ENCODE results near the gene ZFP64. TPM values are rescaled to one million over a fixed set of nuclear protein-coding genes. Genes with fewer than 3 reads are reported as not detected.

ZFP64 gene
- total and polyA plus RNA-seq, 2 donors from 2014 or later, result 7.1 to 14.6 TPM

- no peak overlapping the region for H3K4me3 ChIP-seq (ENCODE audit: low read length in 3 of 3)
- H3K9ac ChIP-seq (ENCODE audit: low read length in 3 of 3), result no peak overlapping the region
- no peak for FAIRE-seq
- H3K27me3 ChIP-seq (ENCODE audit: control insufficient read depth, insufficient read depth, low read length), result no peaks in the 10 kb centered on the region
- no peak for DNase-seq
- H3K9me3 ChIP-seq (ENCODE audit: control insufficient read depth in 2 of 3, insufficient read depth in 1 of 3, low read length in 3 of 3), result peaks cover 0 to 3% (median 0%) of the 10 kb centered on the region in 3 donors
- peaks cover 11 to 32% (median 19%) of the 10 kb centered on the region in 3 donors for H3K36me3 ChIP-seq (ENCODE audit: control insufficient read depth in 2 of 3, insufficient read depth in 3 of 3, low read length in 3 of 3)
- TF ChIP-seq CTCF (IDR thresholded peaks at IDR 0.05; ENCODE audit: borderline replicate concordance, extremely low read depth, insufficient read depth), result no peak
- no peaks in the 10 kb centered on the region for H3K4me1 ChIP-seq (ENCODE audit: control insufficient read depth in 2 of 3, insufficient read depth in 2 of 3, low read depth in 1 of 3, low read length in 3 of 3)
- no peak overlapping the region for H3K27ac ChIP-seq (ENCODE audit: low read depth in 2 of 2, low read length in 2 of 2)
- intact Hi-C loops (cut with DNase I), result no loop called here
Measured at GRCh38 chr20:52160049-52160570, 31.5 kb downstream of the ZFP64 start.

GRCh38 chr20:52154575-52154974, 37.0 kb downstream of the ZFP64 start:
- intact Hi-C loops (cut with DNase I), result no loop called here
- no peak for TF ChIP-seq CTCF (IDR thresholded peaks at IDR 0.05; ENCODE audit: borderline replicate concordance, extremely low read depth, insufficient read depth)
- DNase-seq, result no peak

GRCh38 chr20:52153896-52154295, 37.7 kb downstream of the ZFP64 start:
- FAIRE-seq (no peak), DNase-seq (no peak)
- Histone ChIP-seq H3K4me1 (ENCODE audit: control insufficient read depth in 2 of 3, insufficient read depth in 2 of 3, low read depth in 1 of 3, low read length in 3 of 3) (no peaks in the 10 kb centered on the region), H3K9me3 (ENCODE audit: control insufficient read depth in 2 of 3, insufficient read depth in 1 of 3, low read length in 3 of 3) (peaks cover 0 to 3% (median 0%) of the 10 kb centered on the region in 3 donors), H3K36me3 (ENCODE audit: control insufficient read depth in 2 of 3, insufficient read depth in 3 of 3, low read length in 3 of 3) (peaks cover 3 to 13% (median 10%) of the 10 kb centered on the region in 3 donors), H3K27ac (ENCODE audit: low read depth in 2 of 2, low read length in 2 of 2) (no peak overlapping the region), H3K4me3 (ENCODE audit: low read length in 3 of 3) (no peak overlapping the region), H3K9ac (ENCODE audit: low read length in 3 of 3) (no peak overlapping the region), H3K27me3 (ENCODE audit: control insufficient read depth, insufficient read depth, low read length) (no peaks in the 10 kb centered on the region)
- intact Hi-C loops (cut with DNase I), result no loop called here
- TF ChIP-seq CTCF (IDR thresholded peaks at IDR 0.05; ENCODE audit: borderline replicate concordance, extremely low read depth, insufficient read depth), result no peak

More at GRCh38 chr20:52154575-52154974, 37.0 kb downstream of the ZFP64 start:
- peaks cover 0 to 3% (median 0%) of the 10 kb centered on the region in 3 donors for H3K9me3 ChIP-seq (ENCODE audit: control insufficient read depth in 2 of 3, insufficient read depth in 1 of 3, low read length in 3 of 3)
- peaks cover 7 to 17% (median 17%) of the 10 kb centered on the region in 3 donors for H3K36me3 ChIP-seq (ENCODE audit: control insufficient read depth in 2 of 3, insufficient read depth in 3 of 3, low read length in 3 of 3)
- H3K27ac ChIP-seq (ENCODE audit: low read depth in 2 of 2, low read length in 2 of 2), result no peak overlapping the region
- no peaks in the 10 kb centered on the region for H3K4me1 ChIP-seq (ENCODE audit: control insufficient read depth in 2 of 3, insufficient read depth in 2 of 3, low read depth in 1 of 3, low read length in 3 of 3)
- no peak overlapping the region for H3K9ac ChIP-seq (ENCODE audit: low read length in 3 of 3)
- no peaks in the 10 kb centered on the region for H3K27me3 ChIP-seq (ENCODE audit: control insufficient read depth, insufficient read depth, low read length)
- H3K4me3 ChIP-seq (ENCODE audit: low read length in 3 of 3), result no peak overlapping the region
- FAIRE-seq, result no peak

GRCh38 chr20:52152921-52153320, 38.7 kb downstream of the ZFP64 start:
- no peak for DNase-seq
- Histone ChIP-seq H3K36me3 (ENCODE audit: control insufficient read depth in 2 of 3, insufficient read depth in 3 of 3, low read length in 3 of 3) (peaks cover 0 to 8% (median 6%) of the 10 kb centered on the region in 3 donors), H3K27me3 (ENCODE audit: control insufficient read depth, insufficient read depth, low read length) (no peaks in the 10 kb centered on the region), H3K9ac (ENCODE audit: low read length in 3 of 3) (no peak overlapping the region), H3K27ac (ENCODE audit: low read depth in 2 of 2, low read length in 2 of 2) (no peak overlapping the region), H3K9me3 (ENCODE audit: control insufficient read depth in 2 of 3, insufficient read depth in 1 of 3, low read length in 3 of 3) (peaks cover 0 to under 1% (median 0%) of the 10 kb centered on the region in 3 donors), H3K4me3 (ENCODE audit: low read length in 3 of 3) (no peak overlapping the region), H3K4me1 (ENCODE audit: control insufficient read depth in 2 of 3, insufficient read depth in 2 of 3, low read depth in 1 of 3, low read length in 3 of 3) (no peaks in the 10 kb centered on the region)
- TF ChIP-seq CTCF (IDR thresholded peaks at IDR 0.05; ENCODE audit: borderline replicate concordance, extremely low read depth, insufficient read depth), result no peak
- FAIRE-seq, result no peak
- intact Hi-C loops (cut with DNase I), result no loop called here

Data from kidney (tissue), 14 donors.